NCI-H2227 treated with DMSO at 0.1 percent for 48 hours (cell line): ENCODE results near the gene TNFRSF1B.

Source experiments
- DNase-seq: peaks from one replicate; lab custom pipeline; 2025; lab: John Stamatoyannopoulos, UW

TNFRSF1B gene

DNA sequence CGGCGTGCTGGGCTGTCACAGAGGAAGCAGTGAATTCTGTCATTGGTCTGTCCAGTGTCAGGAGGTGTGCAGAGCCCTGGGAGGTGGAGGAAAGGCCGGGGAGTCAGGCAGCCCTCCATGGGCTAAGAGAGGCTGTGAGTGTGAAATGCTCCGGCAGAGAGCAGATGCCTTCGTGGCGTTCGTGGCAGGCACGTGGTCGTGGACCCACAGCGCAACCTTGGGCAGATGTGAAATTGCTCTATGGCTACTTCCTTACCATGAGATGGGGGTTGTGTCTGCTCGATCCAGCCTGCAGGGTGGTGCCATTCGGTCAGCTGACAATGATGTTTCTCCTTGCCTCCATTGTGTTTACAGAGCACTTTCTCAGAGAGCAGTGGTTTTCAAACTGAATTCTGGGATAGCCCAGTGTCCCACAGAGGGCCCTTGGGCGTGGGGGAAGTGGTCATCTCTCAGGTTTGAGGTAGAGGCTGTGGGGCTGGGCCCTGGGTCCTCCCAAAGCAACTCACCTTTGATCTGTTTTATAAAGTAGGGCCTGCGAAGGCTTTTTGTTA, 27.9 kb downstream of the TNFRSF1B start:
- no peak for DNase-seq

- no peak for DNase-seq
Observed at GRCh38 chr1:12195416-12195815, 28.6 kb downstream of the TNFRSF1B start.

- peak; percentile 21 for DNase-seq
Observed at GRCh38 chr1:12196641-12197482, 30.1 kb downstream of the TNFRSF1B start.

GRCh38 chr1:12197483-12197880, 30.7 kb downstream of the TNFRSF1B start:
- no peak for DNase-seq

GRCh38 chr1:12200208-12200607, 33.4 kb downstream of the TNFRSF1B start:
- no peak for DNase-seq

DNA sequence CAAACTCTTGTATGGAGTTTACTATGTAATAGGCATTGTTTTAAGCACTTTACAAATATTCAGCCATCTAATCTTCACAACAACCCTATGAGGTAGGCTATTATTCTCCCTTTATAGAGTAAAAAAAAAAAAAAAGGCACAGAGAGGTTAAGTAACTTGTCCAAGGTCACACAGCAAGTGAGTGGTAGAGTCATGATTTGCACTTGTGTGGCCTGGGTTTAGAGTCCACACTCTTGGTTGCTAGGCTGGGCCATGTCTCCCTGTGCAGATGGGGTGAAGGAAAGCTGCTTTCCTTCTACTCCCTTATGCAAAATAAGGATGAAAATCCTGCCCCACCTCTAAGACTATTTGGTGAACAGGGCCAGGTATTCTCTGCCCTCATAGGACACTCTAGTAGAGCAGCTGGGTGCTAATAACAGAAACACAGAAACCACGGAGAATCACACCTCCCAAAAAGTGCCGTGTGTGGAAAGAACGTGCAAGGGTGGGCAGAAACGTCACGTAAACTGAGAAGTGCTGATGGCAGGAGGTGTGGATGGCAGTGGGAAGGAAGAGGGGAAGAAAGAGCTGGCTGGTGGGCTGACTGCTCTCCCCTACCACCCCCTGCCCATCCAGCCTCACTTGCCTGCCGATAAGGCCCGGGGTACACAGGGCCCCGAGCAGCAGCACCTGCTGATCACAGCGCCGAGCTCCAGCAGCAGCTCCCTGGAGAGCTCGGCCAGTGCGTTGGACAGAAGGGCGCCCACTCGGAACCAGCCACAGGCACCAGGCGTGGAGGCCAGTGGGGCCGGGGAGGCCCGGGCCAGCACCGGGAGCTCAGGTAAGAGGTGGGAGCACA, 34.8 kb downstream of the TNFRSF1B start:
- no peak for DNase-seq

GRCh38 chr1:12202190-12202497, 35.4 kb downstream of the TNFRSF1B start:
- no peak for DNase-seq

DNA sequence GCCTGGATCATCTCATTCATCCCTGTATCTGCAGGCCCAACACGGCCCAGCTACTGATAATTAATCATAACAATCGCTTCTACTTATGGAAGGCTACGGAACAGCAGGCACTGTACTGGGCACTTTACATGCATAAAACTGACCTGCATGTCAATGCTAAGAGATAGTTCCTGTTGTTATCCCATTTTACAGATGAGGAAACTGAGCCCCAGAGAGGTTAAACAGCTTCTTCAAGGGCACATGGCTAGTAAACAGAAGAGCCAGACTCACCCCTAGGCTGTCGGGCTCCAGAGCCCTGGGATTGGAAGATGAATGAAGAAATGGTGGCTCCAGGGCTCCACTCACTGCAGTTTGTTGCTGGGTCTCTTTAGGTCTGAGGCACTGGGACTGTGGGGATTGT, 35.8 kb downstream of the TNFRSF1B start:
- no peak for DNase-seq

DNA sequence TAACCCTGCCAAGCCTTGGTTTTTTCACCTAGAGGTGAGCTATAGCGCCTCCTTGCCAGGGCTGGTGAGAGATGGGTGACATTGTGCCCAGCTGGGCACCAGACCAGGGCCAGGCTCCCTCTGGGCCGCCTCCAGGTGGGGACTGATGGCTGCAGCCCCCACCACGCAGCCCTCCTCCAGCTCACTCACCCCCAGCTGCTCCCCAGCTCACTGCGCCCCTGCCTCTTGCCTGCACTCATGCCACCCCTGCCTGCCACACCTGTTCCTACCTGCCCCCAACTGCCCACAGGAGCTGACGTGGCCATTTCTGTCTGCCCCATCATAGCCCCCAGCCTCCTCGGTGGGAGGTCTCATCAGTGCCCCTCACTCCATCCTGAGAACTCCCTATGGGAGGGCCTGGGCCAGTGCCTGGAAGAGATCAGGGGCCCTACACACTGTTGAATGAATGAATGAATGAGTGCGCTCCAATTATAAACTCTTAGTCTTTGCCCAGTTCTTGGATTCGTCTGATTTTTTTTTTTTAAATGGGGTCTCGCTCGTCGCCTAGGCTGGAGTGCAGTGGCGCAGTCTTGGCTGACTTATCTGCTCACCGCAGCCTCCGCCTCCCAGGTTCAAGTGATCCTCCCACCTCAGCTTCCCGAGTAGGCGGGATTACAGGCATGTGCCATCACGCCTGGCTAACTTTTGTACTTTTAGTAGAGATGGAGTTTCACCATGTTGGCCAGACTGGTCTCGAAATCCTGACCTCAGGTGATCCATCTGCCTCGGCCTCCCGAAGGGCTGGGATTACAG, 36.6 kb downstream of the TNFRSF1B start:
- no peak for DNase-seq

DNA sequence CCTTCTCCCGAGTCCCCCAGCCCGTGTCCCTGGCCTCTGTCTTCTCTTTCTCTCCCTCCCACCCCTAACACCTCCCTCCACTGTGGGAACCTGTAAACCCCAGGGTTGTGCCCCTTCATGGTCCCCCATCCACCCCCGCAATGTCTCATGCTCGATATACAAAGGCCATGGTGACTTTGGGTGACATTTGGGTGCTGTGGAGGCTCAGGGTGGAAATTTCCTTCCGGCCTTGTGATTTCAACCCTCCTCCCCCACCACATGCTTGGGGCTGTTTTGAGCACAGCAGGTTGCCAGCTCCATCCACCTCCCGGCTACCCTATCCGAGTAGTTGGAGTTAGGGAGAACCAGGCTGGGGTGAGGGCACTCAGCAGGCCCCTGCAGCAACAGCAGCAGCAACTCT, 37.3 kb downstream of the TNFRSF1B start:
- DNase-seq, result no peak

DNA sequence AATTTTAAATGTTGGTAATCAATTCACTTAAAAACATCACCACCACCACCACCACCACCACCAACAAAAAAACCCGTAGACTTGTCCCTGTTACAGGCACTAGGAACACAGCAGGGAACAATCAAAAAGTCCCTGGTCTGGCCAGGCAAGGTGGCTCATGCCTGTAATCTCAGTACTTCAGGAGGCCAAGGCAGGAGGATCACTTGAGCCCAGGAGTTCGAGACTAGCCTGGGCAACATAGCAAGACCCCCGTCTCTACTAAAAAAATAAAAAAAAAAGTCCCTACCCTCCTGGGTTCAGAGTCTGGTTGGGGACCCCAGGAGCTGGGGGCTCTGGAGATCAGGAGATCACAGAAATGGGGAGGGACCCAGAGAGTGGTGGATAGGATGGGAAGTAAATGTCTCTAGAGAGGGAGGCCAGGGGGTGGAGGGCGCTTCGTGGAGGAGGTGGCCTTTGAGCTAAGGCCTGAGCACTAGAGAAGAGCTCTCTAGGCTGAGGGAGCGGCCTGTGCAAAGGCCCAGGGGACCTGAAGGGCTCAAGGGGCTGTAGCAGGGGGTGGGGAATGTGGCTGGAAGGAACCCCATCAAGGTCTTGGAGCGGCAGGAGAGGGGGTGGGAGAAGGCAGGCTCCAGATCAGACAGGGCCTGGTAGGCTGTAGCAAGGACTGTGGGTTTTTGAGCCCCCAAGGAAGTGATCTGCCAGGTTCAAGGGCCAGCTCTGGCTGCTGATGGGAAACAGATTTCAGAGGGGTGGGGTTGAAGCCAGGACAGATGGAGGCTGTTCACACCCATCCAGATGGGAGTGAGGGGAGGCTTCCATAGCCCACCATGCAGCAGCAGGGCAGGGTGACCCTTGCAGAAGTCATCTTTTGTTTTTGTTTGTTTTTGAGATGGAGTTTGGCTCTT, 38.2 kb downstream of the TNFRSF1B start:
- DNase-seq, result no peak

GRCh38 chr1:12206238-12206637, 39.4 kb downstream of the TNFRSF1B start:
- DNase-seq, result no peak

DNA sequence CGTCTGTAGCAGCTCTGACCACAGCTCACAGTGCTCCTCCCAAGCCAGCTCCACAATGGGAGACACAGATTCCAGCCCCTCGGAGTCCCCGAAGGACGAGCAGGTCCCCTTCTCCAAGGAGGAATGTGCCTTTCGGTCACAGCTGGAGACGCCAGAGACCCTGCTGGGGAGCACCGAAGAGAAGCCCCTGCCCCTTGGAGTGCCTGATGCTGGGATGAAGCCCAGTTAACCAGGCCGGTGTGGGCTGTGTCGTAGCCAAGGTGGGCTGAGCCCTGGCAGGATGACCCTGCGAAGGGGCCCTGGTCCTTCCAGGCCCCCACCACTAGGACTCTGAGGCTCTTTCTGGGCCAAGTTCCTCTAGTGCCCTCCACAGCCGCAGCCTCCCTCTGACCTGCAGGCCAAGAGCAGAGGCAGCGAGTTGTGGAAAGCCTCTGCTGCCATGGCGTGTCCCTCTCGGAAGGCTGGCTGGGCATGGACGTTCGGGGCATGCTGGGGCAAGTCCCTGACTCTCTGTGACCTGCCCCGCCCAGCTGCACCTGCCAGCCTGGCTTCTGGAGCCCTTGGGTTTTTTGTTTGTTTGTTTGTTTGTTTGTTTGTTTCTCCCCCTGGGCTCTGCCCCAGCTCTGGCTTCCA, 40.1 kb downstream of the TNFRSF1B start:
- no peak for DNase-seq

DNA sequence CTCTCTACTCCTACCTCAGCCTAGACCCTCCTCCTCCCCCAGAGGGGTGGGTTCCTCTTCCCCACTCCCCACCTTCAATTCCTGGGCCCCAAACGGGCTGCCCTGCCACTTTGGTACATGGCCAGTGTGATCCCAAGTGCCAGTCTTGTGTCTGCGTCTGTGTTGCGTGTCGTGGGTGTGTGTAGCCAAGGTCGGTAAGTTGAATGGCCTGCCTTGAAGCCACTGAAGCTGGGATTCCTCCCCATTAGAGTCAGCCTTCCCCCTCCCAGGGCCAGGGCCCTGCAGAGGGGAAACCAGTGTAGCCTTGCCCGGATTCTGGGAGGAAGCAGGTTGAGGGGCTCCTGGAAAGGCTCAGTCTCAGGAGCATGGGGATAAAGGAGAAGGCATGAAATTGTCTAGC, 41.5 kb downstream of the TNFRSF1B start:
- DNase-seq, result no peak

DNA sequence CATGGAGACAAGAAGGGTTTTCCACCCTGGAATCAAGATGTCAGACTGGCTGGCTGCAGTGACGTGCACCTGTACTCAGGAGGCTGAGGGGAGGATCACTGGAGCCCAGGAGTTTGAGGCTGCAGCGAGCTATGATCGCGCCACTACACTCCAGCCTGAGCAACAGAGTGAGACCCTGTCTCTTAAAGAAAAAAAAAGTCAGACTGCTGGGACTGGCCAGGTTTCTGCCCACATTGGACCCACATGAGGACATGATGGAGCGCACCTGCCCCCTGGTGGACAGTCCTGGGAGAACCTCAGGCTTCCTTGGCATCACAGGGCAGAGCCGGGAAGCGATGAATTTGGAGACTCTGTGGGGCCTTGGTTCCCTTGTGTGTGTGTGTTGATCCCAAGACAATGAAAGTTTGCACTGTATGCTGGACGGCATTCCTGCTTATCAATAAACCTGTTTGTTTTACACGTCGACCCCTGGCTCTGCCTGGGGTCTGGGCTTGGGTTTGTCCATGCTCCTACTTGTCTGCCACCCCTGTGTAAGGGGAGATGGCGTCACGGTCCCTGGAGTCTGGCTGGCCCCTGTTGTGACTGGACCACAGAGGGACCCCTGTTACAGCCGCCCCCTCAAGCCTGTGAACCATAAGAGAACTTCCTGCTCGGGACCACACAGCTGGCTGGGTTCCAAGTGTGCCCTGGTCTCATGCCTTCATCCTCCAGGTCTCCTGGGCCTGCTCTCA, 42.1 kb downstream of the TNFRSF1B start:
- peak; percentile 59 for DNase-seq

DNA sequence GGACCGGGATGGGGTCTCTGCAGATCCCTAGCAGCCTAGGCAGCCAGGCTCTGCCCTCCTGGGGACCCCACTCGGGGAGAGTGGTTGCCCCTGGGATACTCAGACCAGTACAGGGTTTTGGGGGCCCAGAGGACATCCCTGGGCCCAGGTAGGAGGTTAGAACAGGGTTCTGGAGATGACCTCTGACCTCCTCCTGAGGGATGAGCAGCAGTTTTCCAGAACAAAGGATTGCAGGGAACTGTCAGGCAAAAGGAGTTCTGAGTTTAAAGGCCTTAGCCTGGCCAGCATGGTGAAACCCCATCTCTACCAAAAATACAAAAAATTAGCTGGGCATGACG, 42.7 kb downstream of the TNFRSF1B start:
- no peak for DNase-seq

DNA sequence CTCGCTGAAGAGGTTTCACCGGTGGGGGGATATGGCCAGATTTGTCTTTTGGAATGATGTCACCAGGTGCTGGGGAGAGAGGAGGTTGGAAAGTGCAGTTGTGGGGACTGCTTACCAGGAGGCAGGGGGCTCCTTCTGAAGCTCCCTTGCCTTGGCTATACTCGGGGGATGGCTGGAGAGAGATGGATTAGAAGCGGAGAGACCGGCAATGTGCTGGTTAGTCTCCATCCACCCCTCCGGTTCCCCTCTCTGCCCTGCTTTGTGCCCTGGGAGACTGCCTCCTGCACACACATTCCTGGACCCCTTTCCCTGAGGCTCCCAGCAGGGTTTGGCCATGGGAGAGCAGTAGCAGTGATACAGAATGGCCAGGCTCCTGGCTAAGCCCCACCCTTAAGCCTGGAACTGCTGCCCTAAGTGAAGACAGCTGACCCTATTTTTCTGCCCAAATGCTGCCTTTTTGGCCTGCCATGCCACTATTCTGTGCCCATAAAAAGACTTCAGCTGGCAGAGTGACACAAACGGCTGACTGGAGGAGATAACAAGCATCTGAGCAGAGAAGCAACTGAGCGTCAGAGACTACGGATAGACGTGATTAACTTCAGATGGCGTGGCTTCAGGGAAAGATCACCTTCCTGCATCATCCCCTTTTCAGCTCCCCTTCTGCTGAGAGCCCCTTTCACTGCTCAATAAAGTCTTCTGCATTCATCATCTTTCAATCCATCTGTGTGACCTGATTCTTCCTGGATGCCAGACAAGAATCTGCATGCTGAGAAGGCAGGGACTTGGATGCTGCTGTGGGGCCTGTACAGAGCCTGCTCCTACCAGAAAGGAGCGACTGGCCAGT, 48.5 kb downstream of the TNFRSF1B start:
- no peak for DNase-seq

DNA sequence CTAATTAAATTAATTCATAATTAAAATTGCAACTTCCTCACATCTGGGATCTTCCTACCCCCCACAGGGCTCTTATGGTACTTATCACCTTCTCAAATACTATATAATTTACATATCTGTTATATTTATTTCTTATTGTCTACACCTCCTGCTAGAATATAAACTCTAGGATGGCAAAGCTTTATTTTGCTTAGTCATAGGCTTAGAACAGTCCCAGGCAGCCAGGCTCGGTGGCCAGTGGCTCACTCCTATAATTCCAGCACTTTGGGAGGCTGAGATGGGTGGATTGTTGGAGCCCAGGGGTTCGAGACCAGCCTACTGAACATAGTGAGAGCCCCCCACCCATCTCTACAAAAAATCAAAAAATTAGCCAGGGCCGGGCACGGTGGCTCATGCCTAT, 53.0 kb downstream of the TNFRSF1B start:
- no peak for DNase-seq

GRCh38 chr1:12220890-12221289, 54.1 kb downstream of the TNFRSF1B start:
- DNase-seq, result no peak
